DLD1 (cell line): ENCODE measurements around the gene HIBCH.
"Not testable (repeated sequence)": the region's sequence is repeated elsewhere in the genome, so short reads cannot be mapped to it uniquely, and the experiment has no call there.

Source experiments
- in situ Hi-C: cut with HindIII; loops from 2 replicates; pipeline ENCODE4 v1.10.0; 2017; ENCODE audit warnings: low sequenced_read_pairs

HIBCH gene

DNA sequence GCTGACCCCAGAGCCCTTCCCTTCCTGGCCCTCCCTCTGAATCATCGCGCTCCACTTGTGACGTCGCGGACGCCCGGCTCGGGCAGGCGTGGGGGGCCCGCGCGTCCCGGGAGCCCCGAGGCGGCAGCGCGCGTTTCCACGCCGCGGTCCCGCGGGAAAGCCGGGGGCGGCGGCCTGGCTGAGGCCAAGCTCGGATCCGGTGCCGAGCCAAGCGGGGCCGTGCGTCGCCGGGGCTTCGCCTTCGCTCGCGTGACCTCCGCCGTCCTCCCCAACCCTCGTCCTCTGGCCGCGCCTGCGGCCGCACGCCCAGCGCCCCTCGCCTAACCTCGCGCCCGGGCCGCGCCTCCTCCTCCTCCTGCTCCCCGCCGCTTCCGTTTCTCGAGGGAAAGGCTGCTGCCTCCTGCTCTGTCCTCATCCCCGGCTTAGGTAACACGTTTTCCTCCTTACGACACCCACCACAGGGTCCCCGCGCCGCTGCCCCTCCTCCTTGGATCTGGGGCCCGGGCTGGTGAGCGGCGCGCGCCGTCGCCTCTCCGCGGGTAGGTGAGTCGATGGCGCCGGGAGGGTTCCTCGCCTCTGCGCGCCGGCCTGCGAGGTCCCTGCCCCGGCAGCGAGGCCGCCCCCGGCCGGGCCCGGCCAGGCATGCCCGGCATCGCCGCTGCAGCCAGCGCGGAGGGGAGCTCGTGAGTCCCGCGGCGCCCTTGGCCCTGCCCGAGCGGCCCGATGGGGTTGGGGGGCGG, 24.1 kb upstream of the HIBCH start, which contains the start of gene INPP1:
Gene INPP1 (plus strand): TSS at position 54 of the 740 bp plus-strand sequence. CDS start 16,514 bp downstream, outside the sequence.
- in situ Hi-C loops: no loop called here

DNA sequence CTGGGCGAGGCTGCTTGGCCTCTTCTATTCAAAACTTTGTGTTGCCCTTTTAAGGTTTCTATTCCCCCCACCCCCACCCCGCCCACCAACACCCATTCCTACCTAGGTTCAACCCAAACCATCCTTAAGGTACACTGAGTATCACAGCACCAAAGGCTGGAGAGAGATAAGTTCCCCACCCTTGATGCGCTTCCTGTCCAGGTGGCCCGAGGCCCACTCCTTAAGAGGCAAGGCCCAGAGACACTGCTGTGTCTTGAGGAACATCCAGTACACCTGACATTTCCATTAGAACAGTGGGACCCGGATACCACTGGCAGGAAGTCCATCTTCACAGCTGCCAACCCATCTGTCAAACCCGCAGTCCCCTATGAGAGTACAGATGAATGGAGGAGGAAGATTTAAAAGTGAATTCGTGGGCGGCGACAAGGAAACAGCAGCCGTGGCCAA, 23.5 kb upstream of the HIBCH start:
- in situ Hi-C loops: no loop called here

- in situ Hi-C loops: no loop called here
These were observed 23.0 kb upstream of the HIBCH start for GRCh38 chr2:190342611-190343010.

DNA sequence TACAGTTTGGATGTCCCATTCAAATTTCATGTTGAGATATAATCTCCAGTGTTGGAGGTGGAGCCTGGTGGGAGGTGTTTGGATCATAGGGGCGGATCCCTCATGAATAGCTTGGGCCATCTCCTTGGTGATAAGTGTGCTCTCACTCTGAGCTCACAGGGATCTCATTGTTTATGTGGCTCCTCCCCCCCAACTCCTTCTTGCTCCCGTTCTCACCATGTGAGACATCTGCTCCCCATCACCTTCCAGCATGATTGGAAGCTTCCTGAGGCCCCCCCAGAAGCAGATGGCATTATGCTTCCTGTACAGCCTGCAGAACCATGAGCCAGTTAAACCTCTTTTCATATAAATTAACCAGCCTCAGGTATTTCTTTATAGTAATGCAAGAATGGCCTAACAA, 20.7 kb upstream of the HIBCH start:
- in situ Hi-C loops: no loop called here

DNA sequence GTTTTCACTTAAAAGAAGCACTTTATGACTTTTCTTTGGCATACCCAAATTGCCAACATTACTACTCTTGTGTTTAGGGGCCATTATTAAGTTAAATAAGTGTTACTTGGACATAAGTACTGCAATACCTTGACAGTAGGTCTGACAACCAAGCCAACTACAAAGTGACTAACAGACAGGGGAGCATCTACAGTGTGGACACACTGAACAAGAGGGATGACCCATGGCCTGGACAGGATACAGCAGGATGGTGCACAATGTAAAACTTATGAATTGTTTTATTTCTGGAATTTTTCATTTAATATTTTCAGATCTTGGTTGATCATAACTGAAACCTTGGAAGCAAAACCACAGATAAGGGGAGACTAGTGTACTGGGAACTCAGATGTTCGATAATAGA, 19.8 kb upstream of the HIBCH start:
- in situ Hi-C loops: no loop called here

- in situ Hi-C loops: no loop called here
These were observed 18.8 kb upstream of the HIBCH start for GRCh38 chr2:190338453-190338852.

GRCh38 chr2:190336420-190336819, 16.8 kb upstream of the HIBCH start:
- in situ Hi-C loops: no loop called here

- in situ Hi-C loops: not testable (repeated sequence)
These were observed 16.0 kb upstream of the HIBCH start for GRCh38 chr2:190335584-190335983.

- in situ Hi-C loops: no loop called here
These were observed 15.6 kb upstream of the HIBCH start for GRCh38 chr2:190335225-190335559.

GRCh38 chr2:190334479-190335224, 15.0 kb upstream of the HIBCH start:
- in situ Hi-C loops: no loop called here

DNA sequence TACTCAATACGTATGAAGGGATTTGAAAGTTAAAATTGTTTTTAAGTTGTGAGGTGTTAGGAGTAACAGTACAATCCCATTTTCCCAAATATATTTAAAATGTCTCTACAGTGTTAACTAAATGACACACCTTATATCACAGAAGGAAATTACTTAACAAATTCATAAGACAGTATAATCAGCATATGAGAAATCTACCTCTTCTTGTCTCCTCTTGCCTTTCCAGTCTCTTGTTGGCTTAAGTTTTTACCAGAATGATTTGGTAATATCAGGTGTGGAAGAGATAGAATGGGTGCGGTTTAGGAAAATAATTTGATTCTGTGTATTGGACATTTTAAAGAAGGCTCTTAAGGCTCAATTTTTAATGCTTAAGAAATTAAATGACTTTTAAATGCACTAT, 14.3 kb upstream of the HIBCH start:
- in situ Hi-C loops: no loop called here

- in situ Hi-C loops: no loop called here
These were observed 13.8 kb upstream of the HIBCH start for GRCh38 chr2:190333395-190333794.

- in situ Hi-C loops: no loop called here
These were observed 9.0 kb upstream of the HIBCH start for GRCh38 chr2:190328573-190329147.

DNA sequence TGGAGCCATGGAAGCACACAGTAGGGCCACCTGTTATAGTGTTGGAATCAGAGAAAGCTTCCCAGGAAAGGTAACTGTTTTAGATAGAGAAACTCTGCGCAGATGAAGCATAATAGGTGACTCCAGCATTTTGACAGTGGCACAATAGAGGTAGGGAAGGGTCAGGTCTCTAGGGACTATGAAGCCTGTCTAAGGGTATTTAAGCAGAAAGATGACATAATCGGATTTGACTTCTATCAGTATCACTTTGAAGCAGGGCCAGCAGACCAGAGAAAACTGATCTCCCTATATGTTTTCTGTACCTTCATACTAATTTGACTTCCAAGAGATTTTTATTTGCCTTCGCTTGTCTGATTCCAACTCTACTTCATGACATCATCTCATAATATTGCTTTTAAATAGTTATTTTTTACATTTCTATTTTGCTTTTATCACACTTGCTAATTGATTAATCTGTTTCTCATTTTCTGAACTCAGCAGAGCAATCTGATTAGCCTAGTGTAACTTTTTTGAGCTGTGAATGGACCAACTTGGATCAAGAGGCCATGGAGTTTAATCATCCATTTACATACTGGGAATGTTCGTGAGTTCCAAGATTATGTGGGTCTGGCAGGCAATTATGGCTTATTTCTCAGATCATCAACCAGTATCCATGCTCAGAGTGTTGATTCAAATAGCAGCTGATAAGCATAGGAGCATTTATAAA, 8.4 kb upstream of the HIBCH start:
- in situ Hi-C loops: no loop called here

GRCh38 chr2:190325588-190325987, 6.0 kb upstream of the HIBCH start:
- in situ Hi-C loops: no loop called here

DNA sequence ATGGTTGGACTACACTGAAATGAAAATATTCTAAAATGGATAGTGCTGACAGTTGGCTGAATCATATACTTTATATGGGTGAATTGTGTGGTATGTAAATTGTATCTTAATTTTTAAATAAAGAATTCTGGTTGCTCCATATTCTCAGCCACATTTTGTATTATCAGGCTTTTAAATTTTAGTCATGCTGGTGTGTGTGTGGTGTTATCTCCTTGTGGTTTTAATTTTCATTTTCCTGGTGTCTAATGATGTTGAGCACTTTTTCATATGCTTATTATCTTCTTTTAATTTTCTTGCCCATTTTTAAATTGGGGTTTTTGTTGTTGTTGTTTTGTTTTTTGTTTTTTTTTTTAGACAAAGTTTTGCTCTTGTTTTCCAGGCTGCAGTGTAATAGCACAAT, 3.8 kb upstream of the HIBCH start:
- in situ Hi-C loops: no loop called here

DNA sequence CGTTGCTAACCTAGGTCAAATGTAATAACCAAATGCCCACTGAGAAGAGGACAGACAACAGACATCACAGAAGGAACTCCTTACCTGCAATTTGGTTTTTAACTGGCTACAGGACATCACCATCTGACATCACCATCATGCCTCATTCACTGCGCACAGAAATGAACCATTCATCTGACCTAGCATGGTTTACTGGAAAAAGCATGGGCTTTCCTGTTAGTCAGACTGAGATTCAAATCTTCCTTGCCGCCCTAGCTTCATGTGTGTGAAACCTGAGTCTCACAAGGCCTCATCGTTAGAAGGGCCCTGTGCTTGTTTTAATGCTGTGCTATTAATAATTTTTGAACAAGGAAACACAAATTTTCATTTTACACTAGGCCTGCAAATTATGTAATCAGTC, 1.1 kb upstream of the HIBCH start:
- in situ Hi-C loops: no loop called here

DNA sequence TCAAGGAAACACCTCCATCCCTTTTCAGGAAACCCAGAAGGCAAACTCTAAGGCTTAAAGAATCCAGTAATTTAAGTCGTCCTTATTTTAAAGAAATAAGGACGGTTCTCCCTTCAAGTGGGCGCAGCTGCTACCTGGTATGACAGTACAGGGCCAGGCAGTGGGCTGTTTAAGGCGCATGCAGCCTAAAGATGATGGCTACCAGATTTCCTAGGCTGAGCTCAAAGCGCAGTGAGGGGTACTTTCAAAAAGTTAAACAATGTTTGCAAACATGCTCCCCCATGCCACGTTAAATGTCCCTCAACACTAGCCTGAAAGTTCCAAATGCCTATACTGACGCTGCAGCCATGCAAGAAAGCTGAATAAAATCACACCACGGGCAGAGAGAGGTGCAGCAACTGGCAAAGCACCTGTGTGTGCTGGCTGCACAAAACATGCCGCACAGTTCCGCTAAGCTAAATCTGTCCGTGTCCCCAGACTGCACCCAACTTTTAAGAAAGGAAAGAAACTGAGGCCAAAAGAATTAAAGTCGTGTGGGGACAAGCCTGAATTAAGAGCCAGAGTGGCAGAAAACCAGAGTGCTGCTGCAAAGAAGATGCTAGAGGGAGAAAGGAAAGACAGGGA, 583 bp downstream of the HIBCH start:
- in situ Hi-C loops: no loop called here

DNA sequence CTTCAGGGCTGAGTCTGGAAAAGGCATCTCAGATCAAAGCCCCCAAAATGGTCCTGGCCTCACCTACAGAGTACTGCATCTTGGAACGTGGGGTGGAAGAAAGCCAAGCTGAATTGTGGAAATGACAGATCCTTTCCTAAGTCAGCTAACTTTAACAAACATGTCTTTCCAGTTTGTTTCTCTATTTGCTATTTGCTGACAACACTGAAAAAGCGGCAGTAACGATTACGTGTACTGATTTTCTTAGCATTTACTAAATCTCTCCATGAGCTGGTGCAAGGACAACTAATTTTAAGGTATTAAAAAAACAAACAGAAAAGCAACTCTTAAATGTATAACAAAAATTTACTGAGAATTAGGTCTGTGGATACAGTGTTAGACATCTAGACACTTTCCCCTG, 1.1 kb downstream of the HIBCH start:
- in situ Hi-C loops: no loop called here

GRCh38 chr2:190315273-190315672, 4.4 kb downstream of the HIBCH start:
- in situ Hi-C loops: no loop called here

DNA sequence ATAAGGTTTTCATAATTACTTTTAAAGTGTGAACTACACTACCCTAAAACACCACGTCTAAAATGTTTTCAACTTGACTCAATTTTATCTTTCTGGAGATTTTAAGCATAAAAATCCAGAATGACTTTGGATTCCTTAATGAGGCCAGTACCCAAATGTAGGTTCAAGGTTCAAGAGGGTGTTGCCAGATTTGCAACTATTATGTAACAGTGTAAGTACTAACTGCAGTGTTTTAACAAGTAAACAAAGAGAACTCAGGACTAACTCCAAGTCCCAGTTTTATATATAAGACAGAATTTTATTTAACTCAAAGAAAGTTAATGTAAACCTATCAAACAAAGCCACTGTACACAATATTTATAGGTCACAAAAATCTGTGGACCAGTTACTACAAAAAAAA, 5.7 kb downstream of the HIBCH start:
- in situ Hi-C loops: no loop called here
